Lung (tissue), 12 donors: ENCODE measurements around the gene PLCB2. TPM values are rescaled to one million over a fixed set of nuclear protein-coding genes. Genes with fewer than 3 reads are reported as not detected.

Source experiments
- ATAC-seq: fragments of 200-7000 bp; cut with Tn5 transposase; one replicate; pipeline ENCODE4 v1.9.1; 2020; ENCODE audit warnings: moderate number of reproducible peaks; ENCODE audit not compliant: insufficient read depth, low FRiP score
- DNase-seq, 3 donors: peaks; one replicate each; pipeline ENCODE4 v3.0.0-alpha.2; 2013 to 2017
- H3K27ac ChIP-seq, 2 donors: one replicate each; pipeline ENCODE4 v1.5.1; 2013; ENCODE audit warnings: mild to moderate bottlenecking in 2 of 2, moderate library complexity in 2 of 2, control low read depth in 1 of 2, inconsistent platforms in 1 of 2, low read depth in 1 of 2, low read length in 1 of 2
- H3K27me3 ChIP-seq, 3 donors: one replicate each; pipeline ENCODE4 v1.5.1; 2013; ENCODE audit warnings: low read length in 2 of 3; ENCODE audit not compliant: control insufficient read depth in 3 of 3, insufficient read depth in 3 of 3
- H3K36me3 ChIP-seq, 4 donors: one replicate each; pipeline ENCODE4 v1.5.1; 2013; ENCODE audit warnings: low read length in 4 of 4, mild to moderate bottlenecking in 1 of 4, moderate library complexity in 1 of 4; ENCODE audit not compliant: control insufficient read depth in 4 of 4, insufficient read depth in 4 of 4
- H3K4me1 ChIP-seq, 5 donors: one replicate each; pipeline ENCODE4 v1.5.1; 2013; ENCODE audit warnings: low read length in 5 of 5, mild to moderate bottlenecking in 2 of 5, moderate library complexity in 1 of 5; ENCODE audit not compliant: control insufficient read depth in 5 of 5, insufficient read depth in 5 of 5
- H3K4me3 ChIP-seq: one replicate; pipeline ENCODE4 v1.5.1; 2013; ENCODE audit warnings: mild to moderate bottlenecking, control low read depth, moderate library complexity
- H3K9ac ChIP-seq, 2 donors: one replicate each; pipeline ENCODE4 v1.5.1; 2013; ENCODE audit warnings: low read length in 2 of 2, control low read depth in 1 of 2; ENCODE audit not compliant: insufficient read depth in 1 of 2
- H3K9me3 ChIP-seq, 4 donors: one replicate each; pipeline ENCODE4 v1.5.1; 2013; ENCODE audit warnings: low read length in 3 of 4, mild to moderate bottlenecking in 1 of 4, moderate library complexity in 1 of 4; ENCODE audit not compliant: control insufficient read depth in 4 of 4, insufficient read depth in 3 of 4
- CTCF ChIP-seq: IDR thresholded peaks from 2 replicates; pipeline ENCODE4 v1.5.1; 2012; ENCODE audit warnings: mild to moderate bottlenecking; ENCODE audit errors: control extremely low read depth, extremely low read depth
- WGBS, 2 donors: extraction: QIAGEN DNeasy Blood & Tissue Kit; methylation state at CpG; one replicate each; pipeline ENCODE4 v1.1.7; 2013; 5-methylcytosine and 5-hydroxymethylcytosine counted together
- polyA plus RNA-seq, 2 donors: library from polyadenylated mRNA; stranded (reverse); fragments of 200-250 nt; gene quantifications; one replicate each; pipeline ENCODE4 v1.2.1, GENCODE V29; 2013
- total RNA-seq, 2 donors: library from RNA; depleted of rRNA in 1 of 2; stranded (reverse); fragments of >200 nt in 1 of 2; gene quantifications; one replicate each; pipeline ENCODE4 v1.2.1, GENCODE V29; 2014 to 2021
- donor health status: control.
- donor health status: control.
- donor health status: Bipolar disorder and iron deficiency.
- donor health status: healthy.
- donor health status: DM: yes; HTN: yes; CAD: no.

Gene PLCB2
- total and polyA plus RNA-seq, 4 donors = 17.9 to 76.7 (median 51.2) TPM

GRCh38 chr15:40277471-40277870, 30.3 kb downstream of the PLCB2 start:
- ATAC-seq = no peak
- H3K9ac ChIP-seq = no peak overlapping the region
- H3K36me3 ChIP-seq = peaks cover 0 to 2% (median 0%) of the 10 kb centered on the region in 4 donors
- H3K9me3 ChIP-seq = no peaks in the 10 kb centered on the region
- no peak for TF ChIP-seq CTCF
- H3K27me3 ChIP-seq = peaks cover 3 to 33% (median 30%) of the 10 kb centered on the region in 3 donors
- no peak overlapping the region for H3K27ac ChIP-seq
- DNase-seq = no peak
- 15 to 44% methylated on average over 15 to 16 of the region's 16 CpGs for WGBS, 2 donors
- H3K4me1 ChIP-seq = peaks cover 0 to 18% (median 5%) of the 10 kb centered on the region in 5 donors
- H3K4me3 ChIP-seq = no peak overlapping the region

DNA sequence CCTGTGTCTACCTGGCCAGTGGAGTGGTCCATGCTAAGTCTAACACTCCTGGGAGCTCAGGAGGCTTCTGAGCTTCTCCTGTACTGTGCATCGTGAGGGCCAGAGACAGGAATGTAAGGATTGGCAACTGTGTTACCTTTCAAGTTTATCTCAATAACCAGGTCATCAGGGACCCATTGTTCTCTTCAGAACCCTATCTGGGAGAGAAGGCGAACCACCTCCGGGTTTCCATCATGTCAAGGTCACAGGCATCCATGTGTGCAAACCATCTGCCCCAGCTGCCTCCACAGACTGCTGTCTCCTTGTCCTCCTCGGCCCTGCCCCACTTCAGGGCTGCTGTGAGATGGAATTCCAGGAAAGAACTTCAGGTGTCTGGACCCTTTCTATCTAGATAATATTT, 30.8 kb downstream of the PLCB2 start:
- H3K27me3 ChIP-seq = peaks cover 3 to 33% (median 28%) of the 10 kb centered on the region in 3 donors
- TF ChIP-seq CTCF = no peak
- no peak overlapping the region for H3K4me3 ChIP-seq
- no peak overlapping the region for H3K9ac ChIP-seq
- WGBS, 2 donors = 73 to 75% methylated on average over 4 of the region's 4 CpGs
- DNase-seq = no peak
- peaks cover 0 to 4% (median 0%) of the 10 kb centered on the region in 4 donors for H3K36me3 ChIP-seq
- H3K27ac ChIP-seq = no peak overlapping the region
- H3K4me1 ChIP-seq = peaks cover 0 to 13% (median 2%) of the 10 kb centered on the region in 5 donors
- no peaks in the 10 kb centered on the region for H3K9me3 ChIP-seq
- no peak for ATAC-seq

DNA sequence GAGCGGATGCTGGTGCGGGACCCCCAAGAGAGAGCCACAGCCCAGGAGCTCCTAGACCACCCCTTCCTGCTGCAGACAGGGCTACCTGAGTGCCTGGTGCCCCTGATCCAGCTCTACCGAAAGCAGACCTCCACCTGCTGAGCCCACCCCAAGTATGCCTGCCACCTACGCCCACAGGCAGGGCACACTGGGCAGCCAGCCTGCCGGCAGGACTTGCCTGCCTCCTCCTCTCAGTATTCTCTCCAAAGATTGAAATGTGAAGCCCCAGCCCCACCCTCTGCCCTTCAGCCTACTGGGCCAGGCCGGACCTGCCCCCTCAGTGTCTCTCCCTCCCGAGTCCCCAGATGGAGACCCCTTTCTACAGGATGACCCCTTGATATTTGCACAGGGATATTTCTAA, 31.8 kb downstream of the PLCB2 start:
- ATAC-seq = no peak
- Histone ChIP-seq H3K9ac (no peak overlapping the region), H3K36me3 (peaks cover 0 to 4% (median 0%) of the 10 kb centered on the region in 4 donors), H3K9me3 (no peaks in the 10 kb centered on the region), H3K4me1 (peaks cover 0 to 7% (median 1%) of the 10 kb centered on the region in 5 donors), H3K4me3 (no peak overlapping the region), H3K27me3 (peaks cover 0 to 29% (median 20%) of the 10 kb centered on the region in 3 donors), H3K27ac (no peak overlapping the region)
- no peak for TF ChIP-seq CTCF
- no peak for DNase-seq
- WGBS, 2 donors = 94 to 95% methylated on average over 7 of the region's 7 CpGs

DNA sequence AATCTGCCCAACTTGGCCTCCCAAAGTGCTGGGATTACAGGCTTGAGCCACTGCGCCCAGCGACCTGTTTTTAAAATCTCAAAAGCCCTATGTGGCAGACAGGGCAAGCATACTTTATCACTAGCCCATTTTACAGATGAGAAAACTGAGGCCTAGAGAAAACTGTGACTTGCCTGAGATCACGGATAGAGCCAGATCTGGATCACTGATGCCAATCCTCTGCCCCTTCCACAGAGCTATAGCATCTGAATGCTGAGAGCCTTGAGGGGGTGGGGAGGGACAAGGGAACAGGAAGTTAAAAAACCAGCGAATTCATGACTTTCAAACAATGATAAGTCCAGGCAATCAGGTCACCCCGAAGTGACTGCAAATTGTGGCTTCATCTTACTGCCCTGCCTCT, 32.2 kb downstream of the PLCB2 start:
- Histone ChIP-seq H3K9ac (no peak overlapping the region), H3K4me3 (no peak overlapping the region), H3K27ac (no peak overlapping the region), H3K9me3 (no peaks in the 10 kb centered on the region), H3K27me3 (peaks cover 0 to 24% (median 16%) of the 10 kb centered on the region in 3 donors), H3K4me1 (peaks cover 0 to 7% (median 1%) of the 10 kb centered on the region in 5 donors), H3K36me3 (peaks cover 0 to 4% (median 0%) of the 10 kb centered on the region in 4 donors)
- no peak for DNase-seq
- no peak for ATAC-seq
- WGBS, 2 donors = 65 to 77% methylated on average over 5 of the region's 5 CpGs
- no peak for TF ChIP-seq CTCF
